WERI-Rb-1 (cell line): Measurements from ENCODE around the gene CPAMD8.
A peak's percentile ranks its signal among the peaks of the same experiment; 100 is the strongest.

ENCODE experiments used
- DNase-seq: peaks from one replicate; pipeline ENCODE4 v3.0.0-alpha.2; 2020
- H3K27ac ChIP-seq: fragments of 250-450 bp; sonication (Bioruptor Pico); 2 replicates; pipeline ENCODE4 v1.5.1; 2020; ENCODE audit warnings: mild to moderate bottlenecking, moderate library complexity
- H3K27me3 ChIP-seq: fragments of 250-450 bp; sonication (Bioruptor Pico); 2 replicates; pipeline ENCODE4 v1.5.1; 2021; ENCODE audit warnings: mild to moderate bottlenecking, low read depth, moderate library complexity; ENCODE audit not compliant: insufficient read depth, severe bottlenecking
- H3K36me3 ChIP-seq: fragments of 250-450 bp; sonication (Bioruptor Pico); 2 replicates; pipeline ENCODE4 v1.5.1; 2020; ENCODE audit warnings: mild to moderate bottlenecking, moderate library complexity
- H3K4me3 ChIP-seq: 2 replicates; pipeline ENCODE4 v1.5.1; 2011; ENCODE audit warnings: low read depth, mild to moderate bottlenecking, control low read depth, low read length
- H3K9me3 ChIP-seq: fragments of 250-450 bp; sonication (Bioruptor Pico); 2 replicates; pipeline ENCODE4 v1.5.1; 2021; ENCODE audit warnings: mild to moderate bottlenecking, moderate library complexity; ENCODE audit not compliant: severe bottlenecking
- CTCF ChIP-seq: IDR thresholded peaks from 2 replicates; pipeline ENCODE4 v1.5.1; 2011; ENCODE audit warnings: low read depth, mild to moderate bottlenecking, control low read depth, inconsistent platforms, low read length

CPAMD8 gene

GRCh38 chr19:17070912-17071311 lies 44.3 kb upstream of the CPAMD8 start:
- no peaks in the 10 kb centered on the region for H3K9me3 ChIP-seq
- H3K27me3 ChIP-seq = no peaks in the 10 kb centered on the region
- TF ChIP-seq CTCF = no peak
- DNase-seq = no peak
- H3K27ac ChIP-seq = no peak overlapping the region
- H3K4me3 ChIP-seq = no peak overlapping the region
- H3K36me3 ChIP-seq = peaks cover 68% of the 10 kb centered on the region

DNA sequence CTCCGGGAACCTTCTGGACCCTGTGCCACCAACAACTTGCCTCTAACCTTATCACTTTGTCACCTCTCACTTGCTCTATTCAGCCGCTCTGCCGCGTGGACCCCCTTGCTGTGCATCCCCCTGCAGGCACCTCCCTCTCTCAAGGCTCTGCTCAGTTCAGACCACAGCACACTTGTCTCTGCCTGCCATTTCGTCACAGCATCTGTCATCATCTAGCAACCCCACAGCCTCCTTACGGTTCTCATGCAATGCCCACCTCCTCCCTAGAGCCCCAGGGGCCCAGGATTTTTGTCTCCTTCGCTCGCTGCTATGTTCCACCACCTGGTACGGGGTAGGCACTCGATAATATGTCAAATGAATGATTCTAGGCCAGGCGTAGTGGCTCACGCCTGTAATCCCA lies 43.8 kb upstream of the CPAMD8 start:
- Histone ChIP-seq H3K9me3 (no peaks in the 10 kb centered on the region), H3K27me3 (no peaks in the 10 kb centered on the region), H3K27ac (no peak overlapping the region), H3K4me3 (no peak overlapping the region), H3K36me3 (peaks cover 70% of the 10 kb centered on the region)
- DNase-seq = no peak
- no peak for TF ChIP-seq CTCF

DNA sequence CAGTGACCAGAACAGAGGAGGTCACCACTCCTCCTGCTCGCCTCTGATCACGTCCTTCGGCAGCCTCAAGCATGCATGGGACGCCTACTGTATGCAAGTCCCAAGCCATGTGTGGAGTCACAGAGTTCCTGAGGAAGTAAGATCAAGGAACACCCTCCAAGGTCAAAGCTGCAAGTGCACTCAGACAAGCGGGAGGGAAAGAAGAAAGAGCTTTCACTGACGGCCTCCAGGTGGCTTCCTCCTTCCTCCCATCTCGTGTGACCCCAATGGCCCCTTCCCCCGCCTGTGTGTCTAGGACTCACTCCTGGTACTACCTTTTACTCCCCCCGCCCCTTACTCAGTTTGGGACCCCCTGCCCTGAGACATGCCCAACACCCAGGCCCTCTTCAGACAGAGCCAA lies 42.6 kb upstream of the CPAMD8 start:
- Histone ChIP-seq H3K27me3 (no peaks in the 10 kb centered on the region), H3K4me3 (no peak overlapping the region), H3K9me3 (no peaks in the 10 kb centered on the region), H3K27ac (no peak overlapping the region), H3K36me3 (peaks cover 81% of the 10 kb centered on the region)
- TF ChIP-seq CTCF = peak; percentile 28; the same call in 1 of the 2 replicates
- DNase-seq = no peak

DNA sequence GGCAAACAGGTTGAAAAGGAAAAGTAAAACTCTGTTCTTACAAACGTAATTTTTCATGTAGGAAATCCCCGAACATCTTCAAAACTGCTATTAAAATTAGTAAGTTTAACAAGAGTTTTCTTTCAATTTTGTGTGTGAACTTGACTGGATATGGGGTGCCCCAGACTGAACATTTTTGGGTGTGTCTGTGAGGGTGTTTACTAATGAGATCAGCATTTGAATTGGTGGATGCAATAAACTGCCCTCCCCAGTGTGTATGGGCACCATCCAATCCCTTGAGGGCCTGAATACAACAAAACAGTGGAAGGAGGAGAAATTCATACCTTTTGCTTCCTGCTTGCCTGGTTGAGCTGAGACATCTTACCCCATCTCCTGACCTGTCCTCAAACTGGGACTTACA lies 36.8 kb upstream of the CPAMD8 start:
- no peak for TF ChIP-seq CTCF
- H3K27me3 ChIP-seq = no peaks in the 10 kb centered on the region

GRCh38 chr19:17061691-17062090 lies 35.1 kb upstream of the CPAMD8 start:
- H3K9me3 ChIP-seq = peaks cover 17% of the 10 kb centered on the region
- peaks cover 88% of the 10 kb centered on the region for H3K36me3 ChIP-seq
- H3K27me3 ChIP-seq = no peaks in the 10 kb centered on the region
- no peak for DNase-seq
- H3K27ac ChIP-seq = no peak overlapping the region
- TF ChIP-seq CTCF = no peak
- no peak overlapping the region for H3K4me3 ChIP-seq

More for the DNA sequence above, 36.8 kb upstream of the CPAMD8 start:
- no peak for DNase-seq
- peaks cover 11% of the 10 kb centered on the region for H3K9me3 ChIP-seq
- H3K27ac ChIP-seq = no peak overlapping the region
- no peak overlapping the region for H3K4me3 ChIP-seq
- peaks cover 86% of the 10 kb centered on the region for H3K36me3 ChIP-seq

GRCh38 chr19:17061205-17061604 lies 34.6 kb upstream of the CPAMD8 start:
- no peak for DNase-seq
- Histone ChIP-seq H3K36me3 (peaks cover 88% of the 10 kb centered on the region), H3K27me3 (no peaks in the 10 kb centered on the region), H3K27ac (no peak overlapping the region), H3K9me3 (peaks cover 17% of the 10 kb centered on the region), H3K4me3 (no peak overlapping the region)
- TF ChIP-seq CTCF = no peak
